Activated CD4-positive, alpha-beta T cell treated with anti-CD3 and anti-CD28 coated beads, Interleukin-2, amount 50 U/mL, for 4 hours (primary cell): Measurements from ENCODE around the gene ITPKB.
"Not testable (repeated sequence)": the region's sequence is repeated elsewhere in the genome, so short reads cannot be mapped to it uniquely, and the experiment has no call there.

Experiments used
- DNase-seq, 2 experiments: peaks; one replicate each; pipeline ENCODE4 v3.0.0-alpha.2; 2020

Gene ITPKB

GRCh38 chr1:226754793-226755533 lies 15.9 kb upstream of the ITPKB start:
- DNase-seq, result no peak

DNA sequence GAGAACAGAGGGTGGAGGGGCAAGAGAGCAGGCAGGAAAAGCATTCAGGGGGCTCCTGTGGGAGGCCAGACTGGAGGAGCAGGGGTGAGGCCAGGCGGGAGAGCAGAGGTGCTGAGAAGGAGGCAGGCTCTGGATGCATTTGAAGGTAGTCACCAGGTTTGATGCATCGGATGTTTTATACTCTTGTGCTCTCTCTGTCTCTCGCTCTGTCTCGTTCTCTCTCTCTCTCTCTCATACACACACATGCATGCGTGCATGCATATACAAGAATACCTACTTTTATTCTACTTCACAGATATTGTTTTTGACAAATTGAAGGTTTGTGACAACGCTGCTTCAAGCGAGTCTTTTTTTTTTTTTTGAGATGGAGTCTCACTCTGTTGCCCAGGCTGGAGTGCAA lies 15.0 kb upstream of the ITPKB start:
- no peak for DNase-seq

DNA sequence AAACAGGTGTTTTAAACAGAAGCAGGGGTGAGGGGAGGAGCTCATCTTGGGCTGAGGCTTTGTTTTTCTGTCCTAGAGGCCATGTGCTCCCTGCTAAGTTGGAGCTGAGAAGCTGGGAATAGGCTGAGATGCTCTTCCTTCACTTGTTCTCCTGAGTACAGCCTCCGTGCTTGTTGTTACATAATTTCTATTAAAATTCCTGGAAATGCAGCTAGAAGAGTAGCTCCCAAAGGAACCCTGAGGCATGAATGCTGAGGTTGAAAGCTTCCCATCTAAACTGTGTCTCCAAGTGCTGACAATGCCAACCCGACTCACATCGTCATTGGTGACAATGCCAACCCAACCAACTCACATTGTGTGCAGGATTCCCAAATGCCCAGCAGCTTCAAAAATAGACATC lies 12.6 kb upstream of the ITPKB start:
- DNase-seq, result no peak

DNA sequence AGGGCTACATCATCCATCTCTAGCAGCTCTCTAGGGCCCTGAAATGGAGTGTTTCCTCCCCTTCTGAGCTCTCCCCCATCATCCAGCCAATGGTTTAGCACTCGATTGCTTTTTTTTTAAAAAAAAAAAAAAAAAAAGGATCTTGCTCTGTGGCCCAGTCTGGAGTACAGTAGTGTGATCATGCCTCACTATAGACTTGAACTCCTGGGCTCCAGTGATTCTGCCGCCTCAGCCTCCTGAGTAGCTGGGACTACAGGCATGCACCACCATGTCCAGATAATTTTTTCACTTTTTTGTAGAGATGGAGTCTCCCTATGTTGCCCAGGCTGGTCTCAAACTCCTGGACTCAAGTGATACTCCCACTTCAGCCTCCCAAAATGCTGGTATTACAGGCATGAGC lies 12.1 kb upstream of the ITPKB start:
- no peak for DNase-seq

GRCh38 chr1:226749467-226749866 lies 10.4 kb upstream of the ITPKB start:
- DNase-seq, result no peak

DNA sequence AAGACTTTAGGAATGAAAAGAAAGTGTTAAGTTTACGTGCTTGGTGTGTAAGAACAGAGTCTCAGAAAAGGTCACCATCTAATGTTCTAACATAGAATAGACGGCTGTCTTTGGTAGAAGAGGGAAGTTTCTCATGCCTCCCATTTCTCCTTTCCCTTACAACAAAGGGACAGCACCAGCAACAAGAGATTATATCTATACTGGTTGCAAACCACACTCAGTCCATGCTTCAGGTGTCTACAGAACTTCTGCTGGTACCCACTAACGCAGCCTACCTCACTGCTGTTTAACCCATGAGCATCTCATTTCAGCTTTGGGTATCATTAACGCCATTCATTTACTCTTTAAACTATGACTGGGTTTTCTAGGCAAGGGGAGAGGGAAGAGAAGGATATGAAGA lies 9.2 kb upstream of the ITPKB start:
- no peak for DNase-seq

DNA sequence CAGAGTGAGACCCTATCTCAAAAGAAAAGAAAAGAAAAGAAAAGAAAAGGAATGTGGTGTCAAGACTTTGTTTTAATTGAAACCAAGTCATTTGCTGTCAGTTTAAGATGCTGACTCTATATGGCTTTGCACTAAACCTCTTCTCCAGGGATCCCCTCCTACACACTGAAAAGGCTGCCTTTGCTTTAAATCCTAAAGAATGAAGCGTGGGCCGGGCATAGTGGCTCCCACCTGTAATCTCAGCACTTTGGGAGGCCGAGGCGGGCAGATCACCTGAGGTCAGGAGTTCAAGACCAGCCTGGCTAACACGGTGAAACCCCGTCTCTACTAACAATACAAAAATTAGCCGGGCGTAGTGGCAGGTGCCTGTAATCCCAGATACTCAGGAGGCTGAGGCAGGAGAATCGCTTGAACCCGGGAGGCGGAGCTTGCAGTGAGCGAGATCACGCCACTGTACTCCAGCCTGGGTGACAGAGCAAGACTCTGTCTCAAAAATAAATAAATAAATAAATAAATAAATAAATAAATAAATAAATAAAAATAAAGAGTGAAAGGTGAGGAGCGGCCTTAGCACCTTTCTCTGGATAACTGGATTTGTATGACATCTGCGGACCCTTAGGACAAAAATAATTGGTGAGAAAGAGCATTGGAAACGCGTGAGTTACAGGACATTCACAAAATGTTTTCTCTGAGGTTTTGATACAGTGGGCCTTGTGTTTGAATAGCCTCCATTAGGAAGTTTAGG lies 8.6 kb upstream of the ITPKB start:
- not testable (repeated sequence) for DNase-seq

GRCh38 chr1:226743259-226743658 lies 4.2 kb upstream of the ITPKB start:
- no peak for DNase-seq

DNA sequence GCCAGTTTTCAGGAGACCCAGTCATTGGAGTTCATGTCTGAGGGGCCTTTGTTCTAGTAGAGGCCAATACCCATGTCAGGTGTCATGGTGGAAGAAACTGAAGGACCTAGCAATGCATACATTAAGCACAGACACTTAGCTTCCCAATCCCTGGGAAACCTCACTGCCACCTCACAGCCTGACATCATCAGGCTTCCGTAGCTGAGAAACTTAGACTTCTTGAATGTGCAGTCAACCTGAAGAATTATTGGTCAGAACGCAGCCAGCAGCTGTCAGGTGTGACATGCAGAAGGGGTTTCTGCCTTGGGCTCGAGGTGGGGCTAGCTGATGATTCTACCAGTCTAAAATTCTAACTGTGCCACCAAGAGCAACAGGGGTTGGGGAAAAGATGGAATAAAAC lies 1.9 kb upstream of the ITPKB start:
- DNase-seq, result no peak

- no peak for DNase-seq
Observed at GRCh38 chr1:226739696-226740065, 599 bp upstream of the ITPKB start.

DNA sequence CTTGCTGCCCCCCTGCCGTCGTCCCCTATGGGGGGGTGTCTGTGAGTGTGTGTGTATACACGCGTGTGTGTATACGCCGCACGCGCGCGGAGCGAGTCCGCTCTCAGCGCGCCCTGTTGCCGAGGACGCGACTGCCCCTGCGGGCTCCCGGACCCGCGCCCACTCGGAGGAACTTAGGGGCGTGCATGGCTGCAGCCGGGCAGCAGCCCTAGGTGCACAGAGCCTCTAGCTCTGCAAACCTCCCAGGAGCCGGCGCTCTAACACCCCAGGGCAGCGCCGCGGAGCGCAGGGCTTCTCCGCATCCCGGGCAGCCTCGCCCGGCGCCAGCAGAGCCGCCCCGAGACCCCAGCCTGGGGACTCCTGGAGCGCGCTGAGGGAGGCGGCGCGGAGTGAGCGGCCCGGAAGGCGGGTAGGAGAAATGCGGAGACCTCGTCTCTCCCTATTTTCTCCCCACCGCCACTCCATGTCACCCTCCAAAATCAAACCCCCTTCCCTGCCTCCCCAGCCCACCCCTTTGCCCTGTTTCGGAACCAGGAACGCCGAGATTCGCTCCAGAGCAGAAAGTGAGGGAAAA lies 574 bp downstream of the ITPKB start:
- DNase-seq, result peak; percentile 24 to 30

GRCh38 chr1:226737819-226738420 lies 1.2 kb downstream of the ITPKB start:
- peak; percentile 34 to 39 for DNase-seq

GRCh38 chr1:226736908-226737818 lies 1.9 kb downstream of the ITPKB start:
- DNase-seq, result peak; percentile 34 to 37

DNA sequence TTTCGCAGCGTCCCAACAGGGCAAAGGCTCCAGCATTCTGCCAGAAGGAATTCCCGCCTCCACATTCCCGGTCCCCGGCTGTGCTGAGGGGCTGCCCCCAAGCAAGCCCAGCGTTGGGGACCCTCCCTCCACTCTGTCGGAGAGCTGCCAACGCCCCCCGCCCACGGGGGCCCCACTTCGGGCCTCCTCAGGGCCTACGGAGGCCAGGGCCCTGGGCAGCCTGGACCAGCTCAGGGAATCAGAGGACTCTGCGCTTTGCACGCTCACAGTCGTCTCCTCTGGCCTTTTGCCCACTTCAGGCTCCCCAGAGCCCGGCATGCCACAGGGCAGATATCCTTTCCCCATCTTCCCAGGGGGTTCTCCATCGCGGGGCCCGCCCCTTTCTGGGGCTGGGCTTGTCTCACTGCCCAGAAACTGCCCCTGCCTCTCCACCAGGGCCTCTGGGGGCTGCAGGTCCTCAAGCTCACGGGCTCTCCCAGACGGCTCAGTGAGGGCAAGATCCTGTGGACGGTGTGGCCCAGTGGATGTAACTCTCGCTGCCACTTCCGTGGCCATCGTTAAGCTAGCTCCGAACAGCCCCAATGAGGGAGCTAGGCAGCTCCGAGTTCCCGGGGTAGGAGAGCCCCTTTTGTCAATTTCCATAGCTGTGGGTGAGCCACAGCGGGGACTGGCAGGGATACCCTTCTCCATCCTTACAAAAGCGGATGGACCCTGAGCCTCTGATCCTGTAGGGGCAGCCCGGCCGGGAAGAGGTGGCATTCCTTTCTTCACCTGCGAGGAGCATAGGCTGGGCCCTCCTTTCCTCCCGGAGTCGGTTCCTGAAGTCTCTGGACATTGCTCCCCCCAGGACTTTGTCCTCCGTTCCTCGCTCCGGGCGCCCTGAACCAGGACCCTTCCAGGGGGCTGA lies 2.8 kb downstream of the ITPKB start:
- no peak for DNase-seq

DNA sequence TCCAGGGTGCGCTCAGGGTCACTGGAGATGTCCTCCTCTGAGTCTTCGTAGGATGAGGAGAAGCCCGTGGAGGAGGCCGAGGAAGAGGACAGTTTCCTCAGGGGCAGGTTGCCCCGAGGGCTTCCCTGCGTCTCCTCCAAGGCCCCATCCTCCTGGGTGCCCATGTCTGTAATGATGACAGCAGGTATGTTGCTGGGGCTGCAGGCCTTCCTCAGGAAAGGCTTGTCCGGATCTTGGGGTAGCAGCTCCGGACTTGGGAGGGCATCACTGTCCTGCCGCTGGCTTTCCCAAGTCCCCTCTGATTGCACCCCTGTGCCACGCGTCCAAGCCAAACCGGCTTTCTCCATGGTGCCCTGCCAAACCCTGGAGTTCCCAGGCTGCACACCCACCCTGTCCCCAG lies 3.5 kb downstream of the ITPKB start:
- DNase-seq, result no peak

GRCh38 chr1:226734611-226735153 lies 4.4 kb downstream of the ITPKB start:
- no peak for DNase-seq

DNA sequence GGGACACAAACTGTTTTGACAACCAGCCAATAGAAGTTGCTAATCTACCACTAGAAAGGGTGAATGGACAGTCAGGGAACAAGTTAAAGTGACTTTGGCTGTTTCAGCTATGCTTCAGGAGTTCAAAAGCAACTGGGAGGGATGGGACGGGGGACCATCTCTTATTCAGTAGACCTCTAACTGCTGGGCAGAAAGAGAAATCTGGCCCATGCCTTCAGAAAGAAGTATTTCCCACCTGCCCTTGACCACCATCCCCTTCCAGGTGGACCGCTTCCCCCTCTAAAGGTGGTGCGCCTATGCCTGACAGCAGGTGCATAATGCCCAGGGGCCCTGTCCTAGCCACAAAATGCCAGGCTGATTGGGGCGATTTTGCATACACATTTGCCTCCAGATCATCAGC lies 5.2 kb downstream of the ITPKB start:
- no peak for DNase-seq

GRCh38 chr1:226733304-226733703 lies 5.8 kb downstream of the ITPKB start:
- no peak for DNase-seq

GRCh38 chr1:226732856-226733291 lies 6.2 kb downstream of the ITPKB start:
- no peak for DNase-seq

DNA sequence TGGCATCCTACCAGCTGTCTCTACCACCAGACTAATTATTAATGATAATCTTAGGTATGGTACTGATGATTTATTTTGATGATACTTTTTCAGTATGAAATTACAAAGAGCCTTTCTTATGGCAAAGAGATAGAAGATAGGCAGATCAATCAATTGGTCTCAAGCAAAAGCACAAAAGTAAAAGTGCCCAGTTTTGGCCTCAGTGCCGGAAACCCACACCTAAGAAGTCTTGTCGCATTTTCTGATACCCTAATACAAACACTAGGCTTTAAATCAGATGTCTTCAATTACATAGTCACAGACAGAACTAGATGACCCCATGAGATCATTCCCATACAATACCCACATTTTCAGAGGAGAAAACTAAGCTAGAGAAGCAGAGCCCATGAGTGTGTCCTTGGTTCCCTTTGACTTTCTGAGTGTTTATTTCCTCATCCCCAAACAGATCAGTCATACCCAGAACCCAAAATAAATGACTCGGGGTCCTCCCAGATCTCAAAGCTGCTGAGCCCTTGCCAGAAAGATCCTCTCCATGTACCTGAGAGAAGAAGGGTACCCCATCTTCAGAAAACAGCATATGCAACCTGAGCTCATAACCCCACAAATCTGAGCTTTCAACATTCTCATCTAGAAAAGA lies 7.7 kb downstream of the ITPKB start:
- no peak for DNase-seq

DNA sequence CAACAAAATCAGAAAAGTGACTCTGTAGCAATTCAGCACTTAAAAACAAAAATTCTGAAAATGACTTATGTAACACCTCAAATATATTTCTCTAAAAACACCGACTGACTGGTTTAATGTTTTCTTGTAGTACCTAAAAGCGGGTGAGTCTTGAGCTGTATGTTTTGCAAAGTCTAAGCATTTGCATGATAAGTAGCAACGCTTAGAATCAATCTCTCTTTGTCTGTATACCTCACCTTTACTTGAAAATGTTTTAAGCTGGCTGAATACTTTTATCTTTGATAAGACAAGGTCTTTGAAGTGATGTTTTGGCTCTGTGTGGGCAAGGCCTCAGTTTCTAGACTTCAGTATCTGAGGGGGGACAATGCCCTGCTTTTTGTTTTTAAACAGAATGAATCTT lies 8.2 kb downstream of the ITPKB start:
- no peak for DNase-seq
